GM12874 (cell line): ENCODE measurements around the gene BAX.

Source experiments
- CTCF ChIP-seq: IDR thresholded peaks from 2 replicates; pipeline ENCODE4 v1.5.1; 2011; ENCODE audit warnings: low read depth, mild to moderate bottlenecking, control low read depth, low read length, moderate library complexity; ENCODE audit not compliant: insufficient read depth

The BAX gene

GRCh38 chr19:48993175-48994034 is 38.7 kb downstream of the BAX start, which contains the start of the genes GYS1 and RUVBL2:
Gene GYS1 (minus strand): TSS chr19:48993309. CDS start chr19:48993112, 197 bp downstream.
Gene RUVBL2 (plus strand): TSS chr19:48993887. CDS start chr19:48993912, 25 bp downstream.
- TF ChIP-seq CTCF: peak; percentile 99

- TF ChIP-seq CTCF: no peak
Observed at GRCh38 chr19:48994035-48994386, 39.3 kb downstream of the BAX start.

- peak; percentile 66 for TF ChIP-seq CTCF
Observed at GRCh38 chr19:48997972-48998371, 43.3 kb downstream of the BAX start.

- TF ChIP-seq CTCF: peak; percentile 82
Observed at GRCh38 chr19:48999481-49000325, 45.0 kb downstream of the BAX start.

GRCh38 chr19:49004133-49004532 is 49.5 kb downstream of the BAX start:
- no peak for TF ChIP-seq CTCF

GRCh38 chr19:49004964-49005614 is 50.4 kb downstream of the BAX start:
- no peak for TF ChIP-seq CTCF

- no peak for TF ChIP-seq CTCF
Observed at GRCh38 chr19:49006905-49007304, 52.2 kb downstream of the BAX start.
